GM20431 (cell line): Measurements from ENCODE around the gene NBPF9.
"Not testable (repeated sequence)": the region's sequence is repeated elsewhere in the genome, so short reads cannot be mapped to it uniquely, and the experiment has no call there.

Experiments used
- in situ Hi-C: fragments of 300-500 bp; cut with MseI, MboI; formaldehyde crosslinking; loops from one replicate; pipeline ENCODE4 v1.15.0; 2020; ENCODE audit warnings: low sequenced_read_pairs; ENCODE audit not compliant: unreplicated experiment

NBPF9 gene

GRCh38 chr1:149103109-149104081 is at the start of gene NBPF9:
Gene NBPF9, minus strand, starts transcription at chr1:149103551. Its CDS starts 21,412 bp downstream, at chr1:149082139.
- in situ Hi-C loops: not testable (repeated sequence)

- in situ Hi-C loops: not testable (repeated sequence)
Observed at GRCh38 chr1:149149909-149150308, 46.6 kb upstream of the NBPF9 start.

- in situ Hi-C loops: not testable (repeated sequence)
Observed at GRCh38 chr1:149137585-149137984, 34.2 kb upstream of the NBPF9 start.

- in situ Hi-C loops: not testable (repeated sequence)
Observed at GRCh38 chr1:149130938-149131337, 27.6 kb upstream of the NBPF9 start.

- in situ Hi-C loops: not testable (repeated sequence)
Observed at GRCh38 chr1:149129245-149129644, 25.9 kb upstream of the NBPF9 start.

- in situ Hi-C loops: not testable (repeated sequence)
Observed at GRCh38 chr1:149126555-149127145, 23.3 kb upstream of the NBPF9 start.

- in situ Hi-C loops: not testable (repeated sequence)
Observed at GRCh38 chr1:149123948-149124926, 20.9 kb upstream of the NBPF9 start.

GRCh38 chr1:149112828-149113227 is 9.5 kb upstream of the NBPF9 start:
- in situ Hi-C loops: not testable (repeated sequence)

- in situ Hi-C loops: not testable (repeated sequence)
Observed at GRCh38 chr1:149110343-149110742, 7.0 kb upstream of the NBPF9 start.

- in situ Hi-C loops: not testable (repeated sequence)
Observed at GRCh38 chr1:149102574-149102973, 777 bp downstream of the NBPF9 start.

- in situ Hi-C loops: not testable (repeated sequence)
Observed at GRCh38 chr1:149098276-149098675, 5.1 kb downstream of the NBPF9 start.

- in situ Hi-C loops: not testable (repeated sequence)
Observed at GRCh38 chr1:149093155-149093554, 10.2 kb downstream of the NBPF9 start.

GRCh38 chr1:149075505-149076127 is 27.7 kb downstream of the NBPF9 start:
- in situ Hi-C loops: not testable (repeated sequence)

GRCh38 chr1:149064611-149065010 is 38.7 kb downstream of the NBPF9 start:
- in situ Hi-C loops: not testable (repeated sequence)

GRCh38 chr1:149043056-149043455 is 60.3 kb downstream of the NBPF9 start:
- in situ Hi-C loops: not testable (repeated sequence)

- in situ Hi-C loops: not testable (repeated sequence)
Observed at GRCh38 chr1:149033916-149034315, 69.4 kb downstream of the NBPF9 start.

- in situ Hi-C loops: not testable (repeated sequence)
Observed at GRCh38 chr1:149024327-149024726, 79.0 kb downstream of the NBPF9 start.

GRCh38 chr1:149018577-149018976 is 84.8 kb downstream of the NBPF9 start:
- in situ Hi-C loops: not testable (repeated sequence)

- in situ Hi-C loops: not testable (repeated sequence)
Observed at GRCh38 chr1:149016626-149017025, 86.7 kb downstream of the NBPF9 start.
